H1 (cell line): ENCODE measurements around the gene ZNF512B.
A peak's percentile ranks its signal among the peaks of the same experiment; 100 is the strongest.

Experiments
- ASH2L ChIP-seq: fragments of 200-600, 300-600 bp; sonication (generic); IDR thresholded peaks from one replicate; pipeline ENCODE4 v1.7.1; 2017; ENCODE audit warnings: low read length
- ATF2 ChIP-seq: IDR thresholded peaks from 2 replicates; pipeline ENCODE4 v1.6.1; 2012; ENCODE audit warnings: low read length, inconsistent platforms
- BACH1 ChIP-seq: IDR thresholded peaks from 2 replicates; pipeline ENCODE4 v1.6.1; 2012; ENCODE audit warnings: low read length, improper control_type of control experiment
- CBX8 ChIP-seq: fragments of 300-800, 300-1000 bp; sonication (generic); IDR thresholded peaks from 2 replicates; pipeline ENCODE4 v1.7.1; 2016; ENCODE audit warnings: low read depth, low read length, borderline replicate concordance
- EZH2 ChIP-seq: fragments of 200-600 bp; sonication (generic); IDR thresholded peaks from 2 replicates; pipeline ENCODE4 v1.7.1; 2012; ENCODE audit warnings: low read depth, mild to moderate bottlenecking, moderate library complexity, low read length, inconsistent platforms; ENCODE audit not compliant: severe bottlenecking
- JUND ChIP-seq: IDR thresholded peaks from 2 replicates; pipeline ENCODE4 v1.6.1; 2011; ENCODE audit warnings: mild to moderate bottlenecking, improper control_type of control experiment, low read length
- TAF1 ChIP-seq: IDR thresholded peaks from 2 replicates; pipeline ENCODE4 v1.6.1; 2011; ENCODE audit warnings: mild to moderate bottlenecking, low read depth, low read length
- YY1 ChIP-seq: IDR thresholded peaks from 2 replicates; pipeline ENCODE4 v1.6.1; 2011; ENCODE audit warnings: low read depth, mild to moderate bottlenecking, low read length
- TF ChIP-seq, protein P1 (sequence below), 3 experiments: IDR thresholded peaks; 1 replicate in 2 of 3; 2 replicates in 1 of 3; pipeline versions ENCODE4 v1.5.1 to v1.6.1; 2011; ENCODE audit warnings: low read length in 3 of 3, mild to moderate bottlenecking in 3 of 3, inconsistent platforms in 2 of 3, low read depth in 1 of 3, moderate library complexity in 1 of 3; ENCODE audit not compliant: insufficient read depth in 1 of 3; ENCODE audit errors: control extremely low read depth in 1 of 3

- peak; percentile 36; the same call in 1 of the 2 replicates for TF ChIP-seq TAF1
- TF ChIP-seq, protein P1, sequence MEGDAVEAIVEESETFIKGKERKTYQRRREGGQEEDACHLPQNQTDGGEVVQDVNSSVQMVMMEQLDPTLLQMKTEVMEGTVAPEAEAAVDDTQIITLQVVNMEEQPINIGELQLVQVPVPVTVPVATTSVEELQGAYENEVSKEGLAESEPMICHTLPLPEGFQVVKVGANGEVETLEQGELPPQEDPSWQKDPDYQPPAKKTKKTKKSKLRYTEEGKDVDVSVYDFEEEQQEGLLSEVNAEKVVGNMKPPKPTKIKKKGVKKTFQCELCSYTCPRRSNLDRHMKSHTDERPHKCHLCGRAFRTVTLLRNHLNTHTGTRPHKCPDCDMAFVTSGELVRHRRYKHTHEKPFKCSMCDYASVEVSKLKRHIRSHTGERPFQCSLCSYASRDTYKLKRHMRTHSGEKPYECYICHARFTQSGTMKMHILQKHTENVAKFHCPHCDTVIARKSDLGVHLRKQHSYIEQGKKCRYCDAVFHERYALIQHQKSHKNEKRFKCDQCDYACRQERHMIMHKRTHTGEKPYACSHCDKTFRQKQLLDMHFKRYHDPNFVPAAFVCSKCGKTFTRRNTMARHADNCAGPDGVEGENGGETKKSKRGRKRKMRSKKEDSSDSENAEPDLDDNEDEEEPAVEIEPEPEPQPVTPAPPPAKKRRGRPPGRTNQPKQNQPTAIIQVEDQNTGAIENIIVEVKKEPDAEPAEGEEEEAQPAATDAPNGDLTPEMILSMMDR (IDR thresholded peaks at IDR 0.05; ENCODE audit: control extremely low read depth in 1 of 3, insufficient read depth in 1 of 3, low read depth in 1 of 3, low read length in 3 of 3), result no peak
- TF ChIP-seq JUND, result no peak
- no peak for TF ChIP-seq CBX8
- no peak for TF ChIP-seq BACH1
- TF ChIP-seq ATF2, result no peak
- TF ChIP-seq EZH2, result no peak
- TF ChIP-seq YY1, result no peak
- no peak for TF ChIP-seq ASH2L
These were observed 27.3 kb downstream of the ZNF512B start for GRCh38 chr20:63942250-63942951.
